GM19035 (cell line): Measurements from ENCODE around the gene RHOF.

Experiments
- ATAC-seq: cut with Tn5 transposase; IDR thresholded peaks from one replicate; pipeline ENCODE4 v1.9.1; 2021; ENCODE audit not compliant: unreplicated experiment

Gene RHOF

DNA sequence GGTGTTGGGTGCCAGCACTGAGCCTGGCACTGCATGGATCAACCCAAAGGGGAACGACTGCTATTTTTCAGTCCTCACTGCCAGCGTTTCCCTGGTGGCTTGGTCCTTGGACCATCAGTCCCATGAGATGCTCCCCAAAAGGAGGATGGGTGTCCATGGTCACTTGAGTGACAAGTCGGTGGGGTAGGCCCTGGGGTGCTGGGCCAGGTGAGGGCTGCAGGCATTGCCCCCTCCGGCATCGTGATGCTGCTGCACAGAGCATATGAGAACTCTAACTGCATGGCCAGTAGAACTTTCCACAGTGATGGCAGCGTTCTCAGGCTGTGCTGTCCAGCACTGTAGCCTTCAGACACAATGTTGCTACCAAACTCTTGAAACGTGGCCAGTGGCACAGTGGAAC, 26.6 kb upstream of the RHOF start:
- no peak for ATAC-seq

DNA sequence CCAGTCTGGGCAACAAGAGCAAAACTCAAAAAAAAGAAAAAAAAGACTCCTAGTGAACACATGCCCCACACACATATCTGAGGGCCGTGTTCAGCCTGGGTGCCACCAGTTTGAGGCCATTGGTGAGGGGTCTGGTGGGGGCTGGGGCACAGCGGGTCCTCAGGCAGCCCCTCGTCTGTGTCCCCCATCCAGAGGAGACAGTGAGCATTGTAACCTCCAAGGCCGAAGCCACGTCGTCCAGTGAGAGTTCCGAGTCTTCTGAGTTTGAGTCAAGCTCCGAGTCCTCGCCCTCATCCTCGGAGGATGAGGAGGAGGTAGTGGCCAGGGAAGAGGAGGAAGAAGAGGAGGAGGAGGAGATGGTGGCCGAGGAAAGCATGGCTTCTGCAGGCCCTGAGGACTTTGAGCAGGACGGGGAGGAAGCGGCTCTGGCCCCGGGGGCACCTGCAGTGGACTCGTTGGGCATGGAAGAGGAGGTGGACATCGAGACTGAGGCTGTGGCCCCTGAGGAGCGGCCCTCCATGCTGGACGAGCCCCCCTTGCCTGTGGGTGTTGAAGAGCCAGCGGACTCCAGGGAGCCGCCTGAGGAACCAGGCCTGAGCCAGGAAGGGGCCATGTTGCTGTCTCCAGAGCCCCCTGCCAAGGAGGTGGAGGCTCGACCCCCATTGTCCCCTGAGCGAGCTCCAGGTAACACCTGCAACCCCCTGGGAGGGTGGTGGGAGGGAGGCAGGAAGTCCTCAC, 25.9 kb upstream of the RHOF start:
- no peak for ATAC-seq

DNA sequence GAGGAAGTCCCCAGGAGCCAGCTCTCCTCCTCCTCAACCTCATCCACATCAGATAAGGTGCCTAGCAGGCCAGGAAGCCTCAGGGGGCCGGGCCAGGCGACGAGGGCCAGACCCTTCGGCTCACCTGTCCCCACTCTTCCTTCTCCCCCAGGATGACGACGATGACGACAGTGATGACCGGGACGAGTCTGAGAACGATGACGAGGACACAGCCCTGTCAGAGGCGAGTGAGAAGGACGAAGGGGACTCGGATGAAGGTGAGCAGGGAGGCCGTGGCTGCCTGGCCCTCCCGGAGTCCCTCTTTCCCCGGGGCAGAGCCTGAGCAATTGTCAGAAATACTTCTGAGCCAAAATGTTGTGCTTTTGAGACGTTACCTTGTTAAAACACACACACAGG, 24.2 kb upstream of the RHOF start:
- no peak for ATAC-seq

DNA sequence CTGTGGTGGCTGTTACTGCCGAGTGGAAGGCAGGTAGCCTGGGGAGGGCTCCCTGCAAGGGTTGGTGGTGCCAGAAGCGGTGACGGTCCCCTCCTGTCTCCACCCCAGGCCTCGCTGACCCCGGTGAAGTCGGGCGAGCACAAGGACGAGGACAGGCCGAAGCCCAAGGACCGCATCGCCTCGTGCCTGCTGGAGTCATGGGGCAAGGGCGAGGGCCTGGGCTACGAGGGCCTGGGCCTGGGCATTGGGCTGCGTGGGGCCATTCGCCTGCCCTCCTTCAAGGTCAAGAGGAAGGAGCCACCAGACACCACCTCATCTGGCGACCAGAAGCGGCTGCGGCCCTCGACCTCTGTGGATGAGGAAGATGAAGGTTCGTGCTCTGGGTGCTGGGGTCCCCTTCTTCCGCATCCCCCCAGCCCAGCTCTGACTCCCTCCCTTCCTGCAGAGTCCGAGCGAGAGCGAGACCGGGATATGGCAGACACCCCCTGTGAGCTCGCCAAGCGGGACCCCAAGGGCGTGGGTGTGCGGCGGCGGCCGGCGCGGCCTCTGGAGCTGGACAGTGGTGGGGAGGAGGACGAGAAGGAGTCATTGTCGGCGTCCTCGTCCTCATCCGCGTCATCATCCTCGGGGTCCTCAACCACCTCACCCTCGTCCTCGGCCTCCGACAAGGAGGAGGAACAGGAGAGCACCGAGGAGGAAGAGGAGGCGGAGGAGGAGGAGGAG, 23.6 kb upstream of the RHOF start:
- ATAC-seq: no peak

DNA sequence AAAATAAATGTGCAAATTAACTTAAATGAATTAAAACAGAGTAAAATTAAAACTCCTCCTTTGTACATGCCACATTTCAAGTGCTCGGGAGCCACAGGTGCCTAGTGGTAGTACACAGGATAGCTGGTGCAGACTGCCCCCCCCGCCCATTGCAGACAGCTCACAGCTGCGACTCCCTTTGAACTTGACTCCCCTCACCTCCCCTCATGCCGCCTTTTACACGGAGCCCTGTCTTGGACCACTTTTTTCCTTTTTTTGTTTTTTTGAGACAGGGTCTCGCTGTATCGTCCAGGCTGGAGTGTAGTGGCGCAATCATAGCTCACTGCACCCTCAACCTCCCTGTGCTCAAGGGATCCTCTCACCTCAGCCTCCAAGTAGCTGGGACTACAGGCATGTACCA, 21.8 kb upstream of the RHOF start:
- ATAC-seq: no peak

DNA sequence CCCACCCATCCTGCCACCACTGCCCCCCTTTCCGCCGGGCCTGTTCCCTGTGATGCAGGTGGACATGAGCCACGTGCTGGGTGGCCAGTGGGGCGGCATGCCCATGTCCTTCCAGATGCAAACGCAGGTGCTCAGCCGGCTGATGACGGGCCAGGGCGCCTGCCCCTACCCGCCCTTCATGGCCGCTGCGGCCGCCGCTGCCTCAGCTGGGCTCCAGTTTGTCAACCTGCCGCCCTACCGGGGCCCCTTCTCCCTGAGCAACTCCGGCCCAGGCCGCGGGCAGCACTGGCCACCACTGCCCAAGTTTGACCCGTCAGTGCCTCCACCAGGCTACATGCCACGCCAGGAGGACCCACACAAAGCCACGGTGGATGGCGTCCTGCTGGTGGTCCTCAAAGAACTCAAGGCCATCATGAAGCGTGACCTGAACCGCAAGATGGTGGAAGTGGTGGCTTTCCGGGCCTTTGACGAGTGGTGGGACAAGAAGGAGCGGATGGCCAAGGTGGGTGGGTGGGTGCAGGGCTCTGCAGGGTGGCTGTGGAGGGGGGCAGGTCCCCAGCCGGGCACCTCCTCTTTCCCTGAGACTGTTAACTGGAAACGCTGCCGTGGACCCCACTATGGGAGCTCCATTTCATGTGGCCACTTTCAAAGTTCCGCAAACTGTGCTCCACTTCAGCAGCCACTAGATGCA, 21.1 kb upstream of the RHOF start:
- no peak for ATAC-seq

DNA sequence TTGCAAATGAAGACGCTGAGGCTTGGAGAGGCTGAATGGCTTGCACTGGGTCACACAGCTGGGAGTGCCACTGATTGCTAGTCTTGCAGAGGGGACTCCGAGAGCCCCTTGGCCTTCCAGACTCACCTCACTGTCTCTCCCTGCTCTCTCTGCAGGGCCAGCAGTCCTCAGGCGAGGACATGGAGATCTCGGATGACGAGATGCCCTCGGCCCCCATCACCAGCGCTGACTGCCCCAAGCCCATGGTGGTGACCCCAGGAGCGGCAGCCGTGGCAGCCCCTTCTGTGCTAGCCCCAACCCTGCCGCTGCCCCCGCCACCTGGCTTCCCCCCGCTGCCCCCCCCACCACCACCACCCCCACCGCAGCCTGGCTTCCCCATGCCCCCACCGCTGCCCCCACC, 20.5 kb upstream of the RHOF start:
- no peak for ATAC-seq

DNA sequence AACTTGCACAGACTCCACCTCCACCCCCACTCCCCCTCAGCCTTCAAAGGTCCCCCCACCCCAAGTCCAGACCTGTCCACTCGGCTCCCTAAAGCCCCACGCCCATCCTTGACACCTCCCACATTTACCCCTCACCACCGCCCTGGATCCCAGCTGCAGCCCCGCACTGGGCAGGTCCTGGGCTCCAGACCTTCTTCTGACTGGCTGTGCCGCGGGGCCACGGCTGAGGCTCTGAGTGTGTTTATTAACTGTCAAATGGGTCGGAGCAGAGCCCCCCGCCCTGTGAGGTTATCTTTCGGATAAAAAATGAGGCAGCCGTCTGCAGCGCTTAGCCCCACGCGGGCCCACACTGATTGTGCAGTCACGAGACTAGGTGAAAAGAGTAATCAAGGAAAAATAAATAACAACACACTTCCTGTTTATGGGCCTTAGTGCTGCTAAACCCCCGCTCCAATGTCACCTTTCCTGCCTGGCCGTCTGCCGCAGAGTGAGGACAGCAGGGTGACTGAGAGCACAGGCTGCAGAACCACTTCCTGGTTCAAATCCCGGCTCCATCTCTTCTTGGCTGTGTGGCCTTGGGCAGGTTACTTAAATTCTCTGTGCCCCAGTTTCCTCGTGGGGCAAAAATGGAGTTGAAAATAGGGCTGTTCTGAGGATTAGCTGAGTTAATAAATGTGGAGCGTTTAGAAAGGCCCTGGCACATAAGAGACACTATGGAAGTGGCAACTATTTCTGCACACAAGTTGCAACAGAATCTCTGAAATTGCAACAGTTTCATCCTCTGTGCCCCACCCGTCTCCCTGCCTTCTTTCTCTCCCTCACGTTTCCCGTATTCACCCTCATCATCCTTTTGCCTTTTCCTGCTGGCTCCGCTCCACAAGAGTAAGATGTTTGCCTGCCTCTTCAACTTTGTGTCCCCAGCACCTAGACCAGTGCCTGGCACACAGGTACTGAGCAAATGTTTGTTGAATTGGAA, 19.7 kb upstream of the RHOF start:
- no peak for ATAC-seq

DNA sequence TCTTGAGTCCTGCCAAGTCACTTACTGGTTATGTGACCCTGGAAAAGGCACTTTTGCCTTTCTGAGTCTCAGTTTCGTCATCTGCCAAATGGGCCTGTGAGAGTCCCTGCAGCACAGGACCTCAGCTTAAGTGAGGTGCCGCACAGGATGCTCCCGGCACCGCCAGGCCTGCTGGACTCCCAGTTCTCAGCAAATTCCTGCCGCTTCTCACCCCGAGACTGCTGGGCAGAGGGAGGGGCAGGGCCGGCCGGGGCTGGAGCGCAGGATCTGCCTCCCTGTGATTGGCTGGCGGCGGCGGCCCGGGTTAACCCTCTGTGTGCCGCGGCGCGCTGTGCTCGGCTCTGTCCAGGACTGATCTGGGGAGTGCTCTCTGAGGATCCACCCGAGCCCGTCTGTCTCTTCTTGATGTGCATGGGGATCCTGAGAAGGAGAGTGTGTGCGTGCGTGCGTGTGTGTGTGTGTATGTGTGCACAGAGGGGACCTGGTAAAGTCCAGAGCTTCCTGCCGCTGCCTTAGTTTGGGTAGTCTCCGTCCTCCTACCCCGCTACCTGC, 18.9 kb upstream of the RHOF start:
- ATAC-seq: peak; percentile 43

DNA sequence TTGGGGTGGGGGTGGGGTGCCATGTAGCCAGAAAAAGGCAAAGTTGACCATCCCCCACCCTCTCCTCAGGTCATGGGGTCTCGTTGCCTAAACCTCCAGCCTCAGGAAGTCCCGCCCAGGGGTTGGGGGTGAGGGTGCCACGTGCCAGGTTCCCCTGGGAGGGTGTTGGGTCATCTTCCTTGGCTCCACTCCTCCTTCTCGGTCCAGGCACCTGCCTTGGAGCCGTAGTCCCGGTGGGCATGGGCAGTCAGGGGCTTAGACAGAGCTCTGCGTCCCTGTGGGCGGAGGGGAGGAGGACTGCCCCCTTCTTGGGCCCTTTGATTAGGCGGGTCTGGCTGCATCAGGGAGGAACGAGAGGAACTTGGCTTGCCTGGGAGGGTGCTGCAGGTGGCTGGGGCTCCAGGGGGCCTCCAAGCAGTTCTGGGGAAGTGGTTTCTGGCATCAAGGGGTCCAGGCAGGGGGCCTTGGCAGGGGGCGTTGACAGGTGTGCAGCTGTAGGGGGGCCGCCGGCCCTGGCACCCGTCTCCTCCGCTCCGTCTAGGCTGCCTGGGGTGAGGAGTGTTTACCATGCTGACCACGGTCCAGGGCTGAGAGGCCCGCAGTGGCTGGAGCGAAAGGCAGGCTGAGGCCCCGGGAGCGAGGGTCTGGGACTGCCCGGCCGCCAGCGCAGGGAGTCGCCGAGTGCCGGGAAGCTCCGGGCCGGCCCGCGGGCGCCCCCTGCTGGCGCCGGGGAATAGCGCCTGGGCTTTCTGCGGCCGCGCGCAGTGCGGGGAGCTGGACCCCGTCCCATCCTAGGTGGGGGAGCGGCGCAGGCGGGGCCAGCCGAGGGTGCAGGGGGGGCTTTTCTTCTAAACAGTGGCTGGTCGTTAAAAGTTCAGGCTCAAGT, 18.2 kb upstream of the RHOF start:
- ATAC-seq: no peak

DNA sequence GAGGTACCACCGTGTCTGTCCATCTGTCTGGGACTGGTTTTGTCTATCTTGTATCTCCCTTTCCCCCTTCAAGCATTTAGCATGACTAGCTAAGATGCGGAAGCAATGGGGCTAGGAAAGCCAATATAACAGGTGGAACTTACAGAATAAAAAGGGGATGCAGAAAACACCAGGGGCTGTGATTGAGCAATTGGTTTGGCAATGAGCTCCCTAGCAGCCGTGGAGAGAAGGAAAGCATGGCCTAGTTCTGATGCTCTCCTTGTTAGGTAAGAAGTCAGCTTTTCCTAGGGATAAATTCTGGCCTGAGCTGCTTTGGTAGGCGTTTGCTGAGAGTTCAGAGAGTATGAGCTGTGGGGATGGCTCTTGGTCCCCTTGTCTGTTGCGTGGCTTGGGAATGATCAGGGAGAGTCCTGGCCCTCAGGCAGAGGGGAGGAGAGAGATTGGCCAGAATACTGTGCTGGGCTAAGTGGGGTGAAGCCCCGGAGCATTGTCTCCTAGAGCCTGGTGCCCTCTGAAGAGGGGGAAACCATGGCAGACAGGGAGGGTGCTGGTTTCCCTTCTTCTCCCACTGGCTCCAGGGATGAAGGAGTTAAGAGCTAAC, 17.4 kb upstream of the RHOF start:
- no peak for ATAC-seq

DNA sequence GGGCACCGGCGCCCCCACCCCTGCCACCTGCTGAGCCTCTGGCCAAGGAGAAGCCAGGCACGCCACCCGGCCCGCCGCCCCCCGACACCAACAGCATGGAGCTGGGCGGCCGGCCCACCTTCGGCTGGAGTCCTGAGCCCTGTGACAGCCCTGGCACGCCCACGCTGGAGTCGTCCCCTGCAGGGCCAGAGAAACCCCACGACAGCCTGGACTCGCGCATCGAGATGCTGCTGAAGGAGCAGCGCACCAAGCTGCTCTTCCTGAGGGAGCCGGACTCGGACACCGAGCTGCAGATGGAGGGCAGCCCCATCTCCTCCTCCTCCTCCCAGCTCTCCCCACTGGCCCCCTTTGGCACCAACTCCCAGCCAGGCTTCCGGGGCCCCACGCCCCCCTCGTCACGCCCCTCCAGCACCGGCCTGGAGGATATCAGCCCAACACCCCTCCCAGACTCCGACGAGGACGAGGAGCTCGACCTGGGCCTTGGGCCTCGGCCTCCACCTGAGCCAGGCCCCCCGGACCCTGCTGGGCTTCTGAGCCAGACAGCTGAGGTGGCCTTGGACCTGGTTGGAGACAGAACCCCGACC, 16.8 kb upstream of the RHOF start:
- ATAC-seq: no peak

DNA sequence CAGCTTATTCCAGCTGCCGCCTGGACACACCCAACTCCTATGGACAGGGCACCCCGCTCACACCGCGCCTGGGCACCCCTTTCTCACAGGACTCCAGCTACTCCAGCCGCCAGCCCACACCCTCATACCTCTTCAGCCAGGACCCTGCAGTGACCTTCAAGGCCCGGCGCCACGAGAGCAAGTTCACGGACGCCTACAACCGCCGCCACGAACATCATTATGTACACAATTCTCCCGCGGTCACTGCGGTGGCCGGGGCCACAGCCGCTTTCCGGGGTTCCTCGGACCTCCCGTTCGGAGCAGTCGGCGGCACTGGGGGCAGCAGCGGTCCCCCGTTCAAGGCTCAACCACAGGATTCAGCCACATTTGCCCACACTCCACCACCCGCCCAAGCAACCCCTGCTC, 16.2 kb upstream of the RHOF start:
- ATAC-seq: no peak

DNA sequence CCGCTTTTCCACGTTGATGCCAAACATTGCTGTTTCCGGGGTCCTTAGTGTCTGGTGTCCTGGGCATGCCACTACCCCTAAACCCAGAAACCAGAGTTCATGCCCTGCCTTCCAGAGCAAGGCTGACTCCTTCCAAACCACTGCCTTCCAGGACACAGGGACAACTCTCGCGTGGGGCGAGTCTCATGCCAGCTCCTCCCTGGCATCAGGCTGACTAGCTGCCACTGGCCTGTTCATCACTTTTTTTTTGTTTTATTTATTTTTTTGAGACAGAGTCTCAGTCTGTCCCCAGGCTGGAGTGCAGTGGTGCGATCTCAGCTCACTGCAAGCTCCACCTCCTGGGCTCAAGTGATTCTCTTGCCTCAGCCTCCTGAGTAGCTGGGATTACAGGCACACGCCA, 15.1 kb upstream of the RHOF start:
- ATAC-seq: no peak

DNA sequence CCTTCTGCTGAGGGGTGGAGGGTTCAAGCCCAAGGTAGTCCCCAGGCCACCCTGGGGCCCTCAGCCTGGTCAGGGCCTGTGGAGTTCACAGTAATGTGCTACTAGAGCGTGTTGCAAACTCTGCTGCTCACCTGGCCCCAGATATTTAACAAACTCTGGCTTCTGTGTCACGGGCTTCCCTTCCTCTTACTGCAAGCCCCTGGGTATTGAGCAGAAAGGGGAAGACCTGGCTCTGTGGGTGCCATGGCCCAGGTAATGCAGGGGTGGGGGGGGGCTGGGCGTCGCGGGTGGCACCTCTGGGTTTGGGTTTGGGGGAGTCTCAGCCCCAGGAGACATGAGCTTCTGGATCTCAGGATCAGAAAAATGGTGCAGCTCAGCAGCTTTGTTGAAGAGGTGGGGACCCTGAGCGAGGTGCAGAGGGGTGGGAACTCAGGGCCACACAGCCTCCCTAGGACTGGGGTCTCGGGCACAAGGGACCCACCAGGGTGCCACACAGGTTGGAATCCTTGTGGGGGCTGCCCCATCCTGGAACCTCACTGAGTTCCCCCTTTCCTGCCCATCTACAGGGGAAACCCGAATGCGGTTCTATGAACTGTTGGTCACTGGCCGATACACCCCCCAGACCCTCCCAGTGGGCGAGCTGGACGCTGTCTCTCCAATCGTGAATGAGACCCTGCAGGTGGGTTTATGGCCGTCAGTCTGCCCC, 14.3 kb upstream of the RHOF start:
- ATAC-seq: no peak

DNA sequence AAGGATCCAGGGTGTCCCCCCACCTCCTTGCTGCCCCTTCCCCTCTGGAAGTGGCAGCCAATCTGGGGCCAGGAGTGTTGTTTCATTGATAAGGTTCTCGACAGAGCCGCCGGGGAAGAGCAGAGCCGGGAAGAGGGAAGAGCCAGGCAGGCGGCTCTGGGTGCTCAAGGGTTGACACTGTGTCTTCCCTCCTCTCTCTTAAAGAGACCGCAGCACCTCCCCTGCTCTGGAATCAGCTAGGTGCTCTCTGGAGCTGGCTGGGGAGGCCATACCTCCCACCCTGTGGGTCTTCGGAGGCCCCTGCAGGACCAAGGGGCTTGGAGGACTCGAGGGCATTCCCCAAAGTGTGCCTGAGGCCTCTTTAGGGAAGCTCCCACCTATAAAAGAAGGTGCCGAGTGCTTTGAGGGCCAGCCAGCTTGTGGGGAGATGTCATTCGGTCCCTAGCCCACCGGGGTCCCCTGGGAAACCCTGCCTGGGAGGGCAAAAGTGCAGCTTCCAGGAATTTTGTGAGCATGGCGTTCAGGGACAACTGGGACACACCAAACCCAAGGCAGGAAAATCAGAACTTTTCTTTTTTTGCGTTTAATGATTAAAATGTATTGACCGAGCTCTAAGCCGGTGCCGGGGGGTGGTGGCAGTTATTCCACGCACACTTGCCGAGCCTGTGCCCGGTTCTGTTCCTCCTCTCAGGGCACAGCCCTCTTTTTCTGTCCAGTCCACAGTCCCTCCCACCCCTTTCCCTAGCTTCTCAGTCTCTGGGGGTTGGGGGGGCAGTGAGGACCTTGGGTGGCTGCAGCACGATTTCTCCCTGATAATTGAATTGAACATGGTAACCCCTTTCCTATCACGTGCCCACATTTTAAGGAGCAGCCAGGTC, 13.3 kb upstream of the RHOF start:
- no peak for ATAC-seq

DNA sequence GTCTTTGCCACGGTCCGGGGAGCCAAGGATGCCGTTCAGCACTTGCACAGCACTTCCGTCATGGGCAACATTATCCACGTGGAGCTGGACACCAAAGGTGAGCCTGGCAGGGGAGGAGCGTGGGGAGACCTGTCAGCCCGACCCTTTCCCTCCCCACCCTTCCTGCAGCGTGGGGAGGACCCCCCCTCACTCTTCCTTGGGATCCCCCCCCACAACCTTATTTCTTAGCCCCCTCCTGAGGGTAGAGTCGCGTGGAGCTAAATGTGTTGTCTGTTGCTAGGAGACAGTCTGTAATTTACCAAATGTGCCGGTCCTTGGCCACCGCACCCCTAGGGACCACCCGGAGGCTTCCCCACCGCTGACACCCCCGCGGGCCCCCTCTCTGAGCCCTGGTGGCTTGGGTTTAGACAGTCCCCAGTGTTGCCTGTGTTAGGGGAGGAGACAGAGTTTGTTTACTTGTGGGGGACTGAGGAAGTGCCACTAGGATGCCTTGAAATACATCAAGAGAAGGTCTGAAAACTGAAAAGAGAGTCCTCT, 12.6 kb upstream of the RHOF start:
- ATAC-seq: no peak
